ENCODE data around the gene TNNI2. TPM values are rescaled to one million over a fixed set of nuclear protein-coding genes. Genes with fewer than 3 reads are reported as not detected.

Gene TNNI2
- total RNA-seq, 4 donors from 2014 or later = 4.7 to 23.9 (median 9.3) TPM; not detected in 1

DNA sequence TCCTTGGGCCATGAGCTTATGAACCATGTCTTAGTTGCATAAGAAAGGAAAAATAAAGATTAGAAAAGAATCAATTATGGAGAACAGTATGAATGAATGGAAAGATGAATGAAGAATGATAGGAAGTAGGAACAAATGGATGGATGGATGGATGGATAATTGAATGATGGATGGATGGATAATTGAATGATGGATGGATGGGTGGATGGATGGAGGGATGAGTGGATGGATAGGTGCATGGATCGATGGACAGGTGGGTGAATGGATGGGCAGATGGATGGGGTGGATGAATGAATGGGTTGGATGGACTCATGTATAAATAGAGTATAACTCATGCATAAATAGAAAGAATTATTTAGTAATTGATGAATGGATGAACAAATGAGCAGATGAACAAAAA, 21.3 kb downstream of the TNNI2 start:
- no peak for DNase-seq
- Histone ChIP-seq H3K27ac (no peak overlapping the region), H3K27me3 (no peaks in the 10 kb centered on the region), H3K36me3 (no peaks in the 10 kb centered on the region), H3K4me1 (peaks cover 0 to 28% (median 23%) of the 10 kb centered on the region in 4 donors), H3K9me3 (no peaks in the 10 kb centered on the region), H3K4me3 (no peak overlapping the region)
- no peak for TF ChIP-seq POLR2A (IDR thresholded peaks at IDR 0.05)
- TF ChIP-seq, protein P1, sequence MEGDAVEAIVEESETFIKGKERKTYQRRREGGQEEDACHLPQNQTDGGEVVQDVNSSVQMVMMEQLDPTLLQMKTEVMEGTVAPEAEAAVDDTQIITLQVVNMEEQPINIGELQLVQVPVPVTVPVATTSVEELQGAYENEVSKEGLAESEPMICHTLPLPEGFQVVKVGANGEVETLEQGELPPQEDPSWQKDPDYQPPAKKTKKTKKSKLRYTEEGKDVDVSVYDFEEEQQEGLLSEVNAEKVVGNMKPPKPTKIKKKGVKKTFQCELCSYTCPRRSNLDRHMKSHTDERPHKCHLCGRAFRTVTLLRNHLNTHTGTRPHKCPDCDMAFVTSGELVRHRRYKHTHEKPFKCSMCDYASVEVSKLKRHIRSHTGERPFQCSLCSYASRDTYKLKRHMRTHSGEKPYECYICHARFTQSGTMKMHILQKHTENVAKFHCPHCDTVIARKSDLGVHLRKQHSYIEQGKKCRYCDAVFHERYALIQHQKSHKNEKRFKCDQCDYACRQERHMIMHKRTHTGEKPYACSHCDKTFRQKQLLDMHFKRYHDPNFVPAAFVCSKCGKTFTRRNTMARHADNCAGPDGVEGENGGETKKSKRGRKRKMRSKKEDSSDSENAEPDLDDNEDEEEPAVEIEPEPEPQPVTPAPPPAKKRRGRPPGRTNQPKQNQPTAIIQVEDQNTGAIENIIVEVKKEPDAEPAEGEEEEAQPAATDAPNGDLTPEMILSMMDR (IDR thresholded peaks at IDR 0.05) = no peak

DNA sequence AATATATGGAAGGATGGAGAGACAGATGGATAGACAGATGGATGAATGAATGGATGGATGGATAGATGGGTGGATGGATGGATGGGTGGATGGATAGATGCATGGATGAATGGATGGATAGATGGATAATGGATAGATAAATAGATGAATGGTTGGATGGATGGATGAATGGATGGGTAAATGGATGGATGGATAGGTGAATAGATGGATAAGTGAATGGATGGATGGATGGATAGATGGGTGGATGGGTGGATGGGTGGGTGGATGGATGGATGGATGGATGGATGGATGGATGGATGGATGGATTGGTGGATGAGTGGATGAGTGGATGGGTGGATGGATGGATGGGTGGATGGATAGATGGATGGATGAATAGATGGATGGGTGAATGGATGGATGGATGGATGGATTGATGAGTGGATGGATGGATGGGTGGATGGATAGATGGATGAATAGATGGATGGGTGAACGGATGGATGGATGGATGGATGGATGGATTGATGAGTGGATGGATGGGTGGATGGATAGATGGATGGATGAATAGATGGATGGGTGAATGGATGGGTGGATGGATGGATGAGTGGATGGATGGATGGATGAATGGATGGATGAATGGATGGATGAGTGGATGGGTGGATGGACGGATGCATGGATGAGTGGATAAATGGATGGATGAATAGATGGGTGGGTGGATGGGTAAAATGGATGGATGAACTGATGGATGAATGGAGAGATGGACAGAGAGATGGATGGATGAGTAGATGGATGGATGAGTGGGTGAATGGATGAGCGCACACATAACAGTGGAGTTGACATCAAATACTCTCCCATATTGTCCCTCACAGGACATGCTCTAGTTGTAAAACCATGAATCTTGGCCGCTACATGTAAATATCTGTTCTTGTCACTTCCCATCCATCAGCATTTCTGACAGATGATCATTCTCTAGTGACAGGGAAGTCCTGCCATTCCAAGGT, 22.9 kb downstream of the TNNI2 start:
- H3K9me3 ChIP-seq = no peaks in the 10 kb centered on the region
- no peaks in the 10 kb centered on the region for H3K27me3 ChIP-seq
- no peak for DNase-seq
- no peaks in the 10 kb centered on the region for H3K36me3 ChIP-seq
- TF ChIP-seq POLR2A (IDR thresholded peaks at IDR 0.05) = no peak
- H3K4me3 ChIP-seq = no peak overlapping the region
- H3K4me1 ChIP-seq = peaks cover 0 to 26% (median 16%) of the 10 kb centered on the region in 4 donors
- H3K27ac ChIP-seq = no peak overlapping the region

DNA sequence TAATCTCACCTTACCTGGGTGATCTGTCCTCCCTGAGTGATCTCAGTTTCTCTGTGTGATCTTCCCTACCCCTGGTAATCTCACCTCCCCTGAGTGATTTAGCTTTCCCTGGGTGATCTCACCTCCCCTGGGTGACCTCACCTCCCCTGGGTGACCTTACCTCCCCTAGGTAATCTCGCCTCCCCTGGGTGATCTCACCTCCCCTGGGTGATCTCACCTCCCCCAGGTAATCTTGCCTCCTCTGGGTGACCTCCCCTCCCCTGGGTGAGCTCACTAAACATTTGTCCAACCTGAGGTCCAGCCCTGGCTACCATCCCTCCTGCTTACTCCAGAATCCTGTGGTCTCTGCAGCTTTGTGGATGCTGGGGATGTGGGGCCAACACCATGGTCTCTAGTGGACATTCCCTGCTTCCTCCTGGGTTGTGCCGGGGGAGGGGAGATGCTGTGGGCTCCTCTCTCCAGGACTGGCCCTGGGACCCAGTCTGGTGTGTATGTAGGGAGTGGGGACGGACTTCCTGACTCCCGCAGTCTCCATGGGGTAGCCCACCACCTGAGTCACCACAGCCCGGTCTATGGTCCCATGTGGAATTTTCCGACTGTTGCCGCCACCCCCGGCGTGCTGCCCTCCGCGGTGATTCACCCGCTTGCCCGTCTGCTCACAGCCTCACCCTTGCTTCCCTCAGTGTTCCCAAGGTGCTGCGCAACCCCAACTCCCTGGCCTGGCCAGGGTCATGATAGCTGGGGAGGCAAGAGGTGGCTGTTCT, 24.0 kb downstream of the TNNI2 start:
- Histone ChIP-seq H3K36me3 (no peaks in the 10 kb centered on the region), H3K4me3 (no peak overlapping the region), H3K27me3 (no peaks in the 10 kb centered on the region), H3K9me3 (no peaks in the 10 kb centered on the region), H3K4me1 (peaks cover 0 to 26% (median 8%) of the 10 kb centered on the region in 4 donors), H3K27ac (peak overlapping the region in 3 of 4 donors; percentile 59 to 79 (median 74))
- TF ChIP-seq POLR2A (IDR thresholded peaks at IDR 0.05) = no peak
- TF ChIP-seq, protein P1 (IDR thresholded peaks at IDR 0.05) = no peak
- no peak for DNase-seq

DNA sequence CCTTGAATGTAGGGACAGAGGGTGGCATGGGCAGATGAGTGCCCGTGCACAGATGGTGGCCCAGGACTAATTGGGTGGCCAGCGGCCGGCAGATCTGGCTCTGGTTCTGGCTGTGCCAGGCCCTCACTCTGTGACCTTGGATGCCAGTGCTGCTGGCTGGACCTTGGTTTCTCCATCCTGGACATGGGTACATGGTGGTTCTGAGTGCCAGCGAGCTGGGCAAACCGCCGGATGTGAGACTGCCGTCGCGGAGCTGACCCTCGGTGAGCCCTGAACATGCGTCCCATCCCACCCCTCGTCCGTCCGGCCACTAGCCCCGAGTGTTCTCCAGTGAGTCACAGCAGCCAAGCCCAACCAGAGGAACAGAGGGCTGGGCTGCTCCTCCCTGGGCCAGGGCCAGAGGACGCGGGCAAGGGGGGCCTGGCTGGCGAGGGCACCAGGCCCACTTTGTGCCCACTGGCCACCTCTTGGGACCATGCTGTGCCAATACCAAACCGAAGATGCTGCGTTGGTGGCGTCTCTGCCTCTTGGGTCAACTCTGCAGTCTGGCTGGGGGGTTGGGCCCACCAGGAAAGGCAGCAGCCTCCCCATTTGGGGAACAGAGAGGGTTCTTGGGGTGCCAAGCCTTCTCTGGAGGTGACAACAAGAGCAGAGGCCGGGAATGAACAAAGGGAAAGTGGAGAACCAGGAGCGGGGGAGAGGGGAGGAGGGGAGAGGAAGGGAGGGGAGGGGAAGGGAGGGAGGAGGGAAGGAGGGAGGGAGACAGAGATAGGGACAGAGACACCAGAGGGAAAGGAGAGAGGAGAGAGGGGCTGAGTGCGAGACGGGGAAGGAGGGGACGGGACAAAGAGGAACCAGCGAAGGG, 24.8 kb downstream of the TNNI2 start:
- Histone ChIP-seq H3K4me3 (peak overlapping the region in 2 of 4 donors; percentile 21 to 36), H3K4me1 (peaks cover 0 to 26% (median 11%) of the 10 kb centered on the region in 4 donors), H3K27me3 (no peaks in the 10 kb centered on the region), H3K36me3 (no peaks in the 10 kb centered on the region), H3K9me3 (no peaks in the 10 kb centered on the region), H3K27ac (peak overlapping the region; percentile 42 to 79 (median 66))
- DNase-seq = no peak
- TF ChIP-seq, protein P1 (IDR thresholded peaks at IDR 0.05) = no peak
- TF ChIP-seq POLR2A (IDR thresholded peaks at IDR 0.05) = no peak

DNA sequence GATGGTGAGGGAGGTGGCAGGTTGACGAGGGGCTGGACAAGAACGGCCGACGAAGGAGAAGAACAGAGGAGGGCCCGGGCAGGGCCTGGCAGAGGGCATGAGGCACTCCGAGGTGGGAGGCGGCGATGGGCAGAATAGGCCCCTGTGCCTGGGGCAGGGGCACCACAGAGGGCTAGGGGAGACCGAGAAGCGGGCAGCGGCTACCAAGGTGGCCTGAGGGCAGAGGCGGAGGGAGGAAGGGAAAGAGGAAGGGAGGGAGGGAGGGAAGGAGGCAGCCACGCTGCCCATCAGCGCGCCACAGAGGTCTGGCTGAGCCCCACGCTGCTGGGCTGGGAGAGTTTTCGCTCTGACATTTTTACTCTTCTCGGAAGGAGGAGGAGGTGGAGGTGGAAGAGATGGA, 25.4 kb downstream of the TNNI2 start:
- DNase-seq = no peak
- Histone ChIP-seq H3K9me3 (no peaks in the 10 kb centered on the region), H3K4me1 (peaks cover 0 to 26% (median 16%) of the 10 kb centered on the region in 4 donors), H3K36me3 (no peaks in the 10 kb centered on the region), H3K27ac (peak overlapping the region; percentile 40 to 79 (median 66)), H3K4me3 (peak overlapping the region in 1 of 4 donors; percentile 36), H3K27me3 (no peaks in the 10 kb centered on the region)
- TF ChIP-seq, protein P1 (IDR thresholded peaks at IDR 0.05) = no peak
- no peak for TF ChIP-seq POLR2A (IDR thresholded peaks at IDR 0.05)
